GM12801 (cell line): Measurements from ENCODE around the gene SLCO3A1.

Source experiments
- CTCF ChIP-seq: IDR thresholded peaks from one replicate; pipeline ENCODE4 v1.5.1; 2011; ENCODE audit warnings: control low read depth; ENCODE audit not compliant: insufficient read length; ENCODE audit errors: extremely low read depth

The SLCO3A1 gene

GRCh38 chr15:92087211-92087610 is 233.7 kb downstream of the SLCO3A1 start:
- no peak for TF ChIP-seq CTCF

DNA sequence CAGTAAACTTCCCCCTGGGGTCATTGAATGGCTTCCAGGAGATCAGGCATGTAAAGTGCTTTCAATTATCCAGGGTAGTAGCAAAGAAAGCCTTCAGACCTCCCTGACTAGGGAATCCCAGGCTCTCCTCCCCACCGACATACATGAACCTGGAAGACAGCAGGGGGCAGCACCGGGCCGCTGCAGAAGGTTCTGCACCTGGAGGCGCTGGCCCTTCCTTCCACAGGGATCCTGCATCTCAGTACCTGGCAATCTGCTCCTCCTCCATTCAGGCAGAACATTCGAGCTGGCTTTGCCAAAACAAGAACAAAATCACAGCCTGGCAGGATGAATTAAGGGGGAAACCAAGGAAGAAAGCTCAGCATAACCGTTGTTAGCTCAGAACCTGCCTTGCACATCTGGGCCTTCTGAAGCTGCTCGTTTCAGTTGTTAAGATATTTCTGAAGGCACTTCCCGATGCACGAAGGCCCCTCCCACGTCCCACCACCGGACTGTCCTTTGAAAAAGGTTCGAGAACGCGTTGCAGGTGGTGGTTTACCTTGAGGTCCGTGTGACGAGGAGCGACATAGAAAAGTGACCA is 237.7 kb downstream of the SLCO3A1 start:
- no peak for TF ChIP-seq CTCF

- TF ChIP-seq CTCF: no peak
Measured at GRCh38 chr15:92092289-92093105, 239.0 kb downstream of the SLCO3A1 start.

DNA sequence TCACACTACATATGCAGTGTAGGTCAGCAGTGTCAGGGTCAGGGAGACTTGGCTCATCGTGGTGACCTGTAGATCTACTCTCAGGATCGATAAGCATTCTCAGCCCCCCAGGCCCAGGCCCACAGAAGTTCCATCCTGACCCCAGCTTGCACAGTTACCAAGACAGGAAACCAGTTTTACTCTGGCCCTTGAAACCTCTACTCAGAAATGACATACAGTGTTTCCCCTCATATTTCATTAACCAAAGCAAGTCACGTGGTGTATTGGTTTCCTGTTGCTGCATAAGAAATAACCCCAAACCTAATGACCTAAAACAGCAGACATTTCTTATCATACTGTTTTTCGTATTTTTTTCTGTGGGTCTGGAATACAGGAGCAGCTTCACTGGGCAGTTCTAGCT is 242.2 kb downstream of the SLCO3A1 start:
- TF ChIP-seq CTCF: no peak

GRCh38 chr15:92097474-92098178 is 244.1 kb downstream of the SLCO3A1 start:
- no peak for TF ChIP-seq CTCF

DNA sequence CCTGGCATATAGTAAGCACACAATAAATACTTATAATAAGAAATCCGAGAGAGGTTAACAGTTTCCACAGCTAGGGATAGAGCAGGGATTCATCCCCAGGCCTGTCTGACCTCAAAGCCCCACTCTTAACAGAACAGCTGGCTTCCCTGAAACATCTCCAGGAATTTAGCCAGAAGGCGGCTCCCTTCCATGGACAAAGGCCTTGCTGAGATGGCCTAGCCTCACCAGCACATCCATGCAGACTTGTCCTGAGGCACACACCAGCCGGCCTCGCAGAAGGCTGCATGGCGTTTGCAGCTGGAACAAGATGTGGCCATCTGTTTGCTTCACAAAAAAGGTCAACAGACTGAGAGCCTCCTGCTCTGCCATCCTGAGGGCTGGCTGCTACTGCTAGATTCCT is 245.4 kb downstream of the SLCO3A1 start:
- no peak for TF ChIP-seq CTCF

DNA sequence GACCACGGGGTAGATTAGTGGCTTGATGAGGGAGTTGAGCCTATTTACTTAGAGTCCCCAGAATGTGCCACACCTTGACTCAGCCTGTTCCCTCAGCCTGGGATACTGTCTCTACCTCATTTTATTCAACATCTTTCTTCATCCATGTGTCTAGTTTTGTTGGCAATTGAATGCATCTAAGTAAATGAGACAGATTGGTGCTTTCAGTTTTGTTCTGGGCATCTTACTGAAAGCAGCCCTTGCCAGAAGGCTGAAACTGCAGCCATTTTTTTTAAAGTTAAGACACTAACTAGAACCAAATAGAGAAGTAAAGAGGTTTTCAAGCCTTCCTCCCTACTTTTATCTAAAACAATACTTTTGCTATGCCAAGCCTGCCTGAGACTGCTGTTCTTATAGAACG is 246.8 kb downstream of the SLCO3A1 start:
- no peak for TF ChIP-seq CTCF
